HG03354 (cell line): ENCODE data around the gene NTN1.

Experiments
- ATAC-seq: cut with Tn5 transposase; IDR thresholded peaks from one replicate; pipeline ENCODE4 v1.9.1; 2021; ENCODE audit warnings: mild to moderate bottlenecking; ENCODE audit not compliant: unreplicated experiment, poor library complexity, severe bottlenecking

Gene NTN1

GRCh38 chr17:9028988-9029570, 7.8 kb downstream of the NTN1 start:
- ATAC-seq: no peak

- no peak for ATAC-seq
Measured at GRCh38 chr17:9032151-9032550, 10.8 kb downstream of the NTN1 start.

DNA sequence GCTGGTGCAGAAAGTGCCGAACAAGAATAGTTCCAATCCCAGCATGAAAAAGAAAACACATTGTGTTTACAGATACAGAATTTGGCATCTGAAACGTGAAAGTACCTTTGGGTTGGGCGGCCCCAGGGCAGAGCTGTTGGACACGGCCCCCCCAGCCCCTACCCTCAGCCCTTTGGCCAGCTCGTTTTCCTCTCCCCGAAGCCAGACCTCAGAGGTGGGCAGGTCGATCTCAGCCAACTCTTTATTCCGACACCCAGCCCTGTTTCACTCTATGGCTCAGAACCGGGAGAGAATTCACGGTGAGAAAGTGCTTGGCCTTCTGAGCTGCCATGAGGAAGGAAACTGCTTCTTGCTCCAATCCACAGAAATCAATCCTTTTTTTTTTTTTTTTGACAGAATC, 11.3 kb downstream of the NTN1 start:
- ATAC-seq: no peak

- ATAC-seq: no peak
Measured at GRCh38 chr17:9035249-9035648, 13.9 kb downstream of the NTN1 start.

DNA sequence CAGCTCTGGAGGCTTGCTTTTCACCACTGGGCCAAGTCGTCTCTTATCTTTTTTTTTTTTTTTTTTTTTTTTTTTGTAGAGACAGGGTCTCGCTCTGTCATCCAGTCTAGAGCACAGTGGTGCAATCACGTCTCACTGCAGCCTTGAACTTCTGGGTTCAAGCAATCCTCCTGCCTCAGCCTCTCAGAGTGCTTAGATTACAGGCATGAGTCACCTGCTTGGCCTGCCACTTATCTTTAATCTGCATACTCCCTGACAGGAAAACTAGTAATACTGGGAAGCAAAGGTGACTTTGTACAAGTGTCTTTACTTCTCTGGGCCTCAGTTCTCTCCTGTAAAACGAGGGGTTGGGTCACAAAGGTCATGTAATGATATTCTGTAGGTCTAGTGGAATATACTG, 15.0 kb downstream of the NTN1 start:
- ATAC-seq: no peak

- no peak for ATAC-seq
Measured at GRCh38 chr17:9037736-9038135, 16.4 kb downstream of the NTN1 start.

- ATAC-seq: no peak
Measured at GRCh38 chr17:9038380-9038779, 17.1 kb downstream of the NTN1 start.

DNA sequence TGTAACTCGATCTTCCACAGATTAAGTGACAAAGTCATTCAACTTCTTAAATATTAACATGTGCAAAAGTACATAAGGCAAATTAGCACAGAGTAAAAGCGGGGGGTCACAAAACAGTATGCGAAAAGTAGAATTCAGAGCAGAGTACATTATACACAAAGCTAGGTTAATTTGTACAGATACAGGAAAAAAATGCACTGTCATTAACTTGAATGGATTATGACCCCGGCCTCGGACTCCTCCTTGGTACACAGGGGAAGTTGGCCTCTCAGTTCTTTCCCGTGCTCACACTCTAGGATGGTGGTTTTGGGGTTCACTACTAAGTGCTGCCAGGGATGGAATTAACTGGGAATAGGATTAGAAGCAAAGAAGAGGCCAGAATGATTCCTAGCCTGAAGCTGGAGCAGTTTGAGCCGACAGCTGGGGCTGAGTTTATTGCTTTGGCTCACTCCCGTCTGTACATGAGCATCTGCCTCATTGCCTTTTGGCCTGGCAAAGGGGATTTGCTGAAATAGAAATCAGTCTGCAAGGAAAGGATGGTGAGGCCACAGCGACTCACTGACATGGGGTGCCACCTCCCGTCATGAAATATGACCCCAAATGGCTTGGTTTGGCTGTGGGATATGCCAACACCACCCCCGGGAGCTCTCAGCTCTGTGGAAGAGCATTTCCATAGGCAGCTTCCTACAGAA, 23.6 kb downstream of the NTN1 start:
- no peak for ATAC-seq

DNA sequence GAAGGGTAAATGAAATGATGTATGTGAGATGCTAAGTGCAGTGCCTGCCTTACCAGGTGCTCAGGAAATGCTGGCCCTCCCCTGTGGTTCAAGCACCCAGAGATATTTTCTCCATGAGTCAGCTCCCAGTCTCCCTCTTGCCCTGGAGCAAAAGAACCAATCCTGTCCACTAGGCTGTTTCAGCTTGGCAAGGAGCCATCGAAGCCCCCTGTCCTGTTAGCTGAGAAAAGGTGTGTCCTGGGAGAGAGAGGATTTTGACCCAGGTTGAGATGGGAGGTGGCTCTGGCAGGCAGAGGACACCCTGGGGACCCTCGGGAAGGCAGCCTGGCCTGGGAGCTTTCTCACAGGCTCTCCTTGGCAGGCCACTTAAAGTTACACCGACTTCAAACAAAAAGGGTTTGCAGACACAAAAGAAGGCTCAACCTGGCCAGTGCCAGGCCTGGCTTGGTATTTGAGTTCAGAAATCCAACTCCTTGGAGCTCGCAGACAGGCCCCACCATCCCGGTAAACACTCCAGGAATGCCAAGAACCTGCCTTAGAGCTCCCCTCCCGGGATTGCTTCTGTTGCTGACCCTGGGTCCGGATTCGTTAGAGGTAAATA, 29.6 kb downstream of the NTN1 start:
- ATAC-seq: no peak

- ATAC-seq: no peak
Measured at GRCh38 chr17:9051561-9051960, 30.3 kb downstream of the NTN1 start.

GRCh38 chr17:9052921-9053320, 31.6 kb downstream of the NTN1 start:
- ATAC-seq: no peak

- no peak for ATAC-seq
Measured at GRCh38 chr17:9053406-9053805, 32.1 kb downstream of the NTN1 start.

DNA sequence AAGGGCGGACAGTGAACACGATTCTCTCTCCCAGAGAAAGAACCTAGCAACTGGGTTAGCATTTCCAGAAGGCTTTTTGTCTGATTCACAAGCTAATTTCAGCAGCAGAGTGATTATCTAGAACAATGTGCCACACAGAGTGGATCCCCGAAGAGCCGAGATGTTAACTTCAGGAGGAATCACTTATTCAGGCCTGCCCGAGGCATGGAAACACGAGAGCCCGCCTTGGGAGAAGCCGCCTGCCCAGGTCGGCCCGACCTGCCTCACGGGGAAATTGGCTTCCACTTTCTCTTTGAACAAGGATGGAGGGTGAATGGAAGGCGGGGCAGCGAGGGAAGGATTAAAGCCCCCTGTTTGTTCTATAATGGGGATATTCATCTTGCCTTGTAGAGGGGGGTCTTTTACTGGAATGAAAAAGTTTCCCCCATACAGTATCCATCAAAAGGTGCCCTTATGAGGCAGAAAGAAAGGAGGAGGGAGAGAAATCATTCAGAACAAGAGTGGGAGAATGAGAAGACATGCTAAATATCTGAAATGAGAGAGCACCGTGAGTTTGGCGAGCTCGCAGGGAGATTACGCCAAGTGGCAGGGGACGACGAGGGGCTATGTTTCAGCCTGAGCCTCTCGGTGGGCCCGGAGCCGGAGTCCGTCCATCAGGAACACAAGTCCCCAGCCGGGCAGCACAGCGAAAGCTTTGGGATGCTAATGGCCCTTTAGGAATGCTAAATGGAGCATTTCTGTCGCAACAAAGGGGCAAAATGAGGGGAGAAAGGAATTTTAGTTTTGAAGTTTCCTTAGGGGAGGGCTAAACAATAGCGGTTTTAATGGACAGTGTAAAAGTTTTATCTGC, 33.0 kb downstream of the NTN1 start:
- no peak for ATAC-seq

- no peak for ATAC-seq
Measured at GRCh38 chr17:9055281-9055680, 34.0 kb downstream of the NTN1 start.

DNA sequence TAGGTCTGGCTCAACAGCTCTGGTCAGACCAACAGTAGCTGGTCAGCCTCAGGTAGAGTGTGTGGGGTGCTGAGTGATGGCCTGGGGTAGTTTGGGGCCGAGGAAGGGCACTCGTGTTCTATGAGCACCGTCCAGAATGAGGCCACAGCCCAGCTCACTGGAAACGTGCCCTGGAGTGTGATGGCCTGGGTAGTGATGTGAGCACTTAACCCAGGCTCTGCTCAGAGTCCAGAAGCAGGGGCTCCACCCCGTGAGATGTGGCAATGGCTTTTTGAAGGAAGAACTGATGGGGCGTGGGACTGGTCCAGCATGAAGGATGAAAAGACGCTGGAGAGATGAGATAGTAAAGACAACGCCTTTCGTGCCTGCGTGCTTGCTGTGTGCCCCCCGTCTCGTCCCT, 35.3 kb downstream of the NTN1 start:
- ATAC-seq: no peak

GRCh38 chr17:9057310-9057709, 36.0 kb downstream of the NTN1 start:
- no peak for ATAC-seq

- ATAC-seq: no peak
Measured at GRCh38 chr17:9062399-9062902, 41.1 kb downstream of the NTN1 start.

GRCh38 chr17:9064311-9064834, 43.1 kb downstream of the NTN1 start:
- ATAC-seq: no peak

GRCh38 chr17:9071016-9071415, 49.7 kb downstream of the NTN1 start:
- ATAC-seq: no peak

- no peak for ATAC-seq
Measured at GRCh38 chr17:9071811-9072498, 50.6 kb downstream of the NTN1 start.
